OCI-LY1 (cell line): ENCODE measurements around the gene CSF2.

Experiments
- CTCF ChIP-seq: fragments of 200-600 bp; sonication (generic), shearing (Covaris generic); IDR thresholded peaks from 2 replicates; pipeline ENCODE4 v1.5.1; 2017; ENCODE audit warnings: mild to moderate bottlenecking, antibody characterized with exemption, low read length, moderate library complexity, mixed read lengths
- EZH2 ChIP-seq: fragments of 200-600 bp; sonication (generic), shearing (Covaris generic); IDR thresholded peaks from 2 replicates; pipeline ENCODE4 v1.8.0; 2017; ENCODE audit warnings: borderline replicate concordance, mixed run types, mild to moderate bottlenecking, antibody characterized with exemption, low read length, moderate library complexity, mixed read lengths

- TF ChIP-seq CTCF = no peak
- no peak for TF ChIP-seq EZH2
These were observed 15.9 kb upstream of the CSF2 start for GRCh38 chr5:132057498-132058255.
